Astrocyte (in vitro differentiated cells and primary cell): ENCODE results near the gene KLHL11.
"Not testable (repeated sequence)": the region's sequence is repeated elsewhere in the genome, so short reads cannot be mapped to it uniquely, and the experiment has no call there.

Experiments
- EZH2 ChIP-seq: IDR thresholded peaks from 2 replicates; pipeline ENCODE4 v1.6.1; 2012; ENCODE audit warnings: mild to moderate bottlenecking, low read length, inconsistent platforms; ENCODE audit not compliant: insufficient read depth
- TF ChIP-seq, protein P1 (sequence below): IDR thresholded peaks from 2 replicates; pipeline ENCODE4 v1.5.1; 2011; ENCODE audit warnings: low read depth, mild to moderate bottlenecking, inconsistent platforms, low read length, moderate library complexity; ENCODE audit not compliant: insufficient read depth

GRCh38 chr17:41829961-41830360 is 35.3 kb downstream of the KLHL11 start:
- TF ChIP-seq, protein P1, sequence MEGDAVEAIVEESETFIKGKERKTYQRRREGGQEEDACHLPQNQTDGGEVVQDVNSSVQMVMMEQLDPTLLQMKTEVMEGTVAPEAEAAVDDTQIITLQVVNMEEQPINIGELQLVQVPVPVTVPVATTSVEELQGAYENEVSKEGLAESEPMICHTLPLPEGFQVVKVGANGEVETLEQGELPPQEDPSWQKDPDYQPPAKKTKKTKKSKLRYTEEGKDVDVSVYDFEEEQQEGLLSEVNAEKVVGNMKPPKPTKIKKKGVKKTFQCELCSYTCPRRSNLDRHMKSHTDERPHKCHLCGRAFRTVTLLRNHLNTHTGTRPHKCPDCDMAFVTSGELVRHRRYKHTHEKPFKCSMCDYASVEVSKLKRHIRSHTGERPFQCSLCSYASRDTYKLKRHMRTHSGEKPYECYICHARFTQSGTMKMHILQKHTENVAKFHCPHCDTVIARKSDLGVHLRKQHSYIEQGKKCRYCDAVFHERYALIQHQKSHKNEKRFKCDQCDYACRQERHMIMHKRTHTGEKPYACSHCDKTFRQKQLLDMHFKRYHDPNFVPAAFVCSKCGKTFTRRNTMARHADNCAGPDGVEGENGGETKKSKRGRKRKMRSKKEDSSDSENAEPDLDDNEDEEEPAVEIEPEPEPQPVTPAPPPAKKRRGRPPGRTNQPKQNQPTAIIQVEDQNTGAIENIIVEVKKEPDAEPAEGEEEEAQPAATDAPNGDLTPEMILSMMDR = not testable (repeated sequence)
- TF ChIP-seq EZH2 = not testable (repeated sequence)
